GM12878 (cell line): ENCODE results near the gene ZNF467. TPM values are rescaled to one million over a fixed set of nuclear protein-coding genes. Genes with fewer than 3 reads are reported as not detected.

Experiments
- ATAC-seq: fragments of 200-7000 bp; cut with Tn5 transposase; 3 replicates; pipeline ENCODE4 v1.9.1; 2020; ENCODE audit warnings: mild to moderate bottlenecking, moderate library complexity
- BruUV-seq: library from RNA; stranded (reverse); fragments of 400-500 nt; replicated peaks from 2 replicates; lab custom pipeline; 2021; lab: Mats Ljungman, UMichigan
- CTCF ChIA-PET: fragments of 300-600 bp; sonication (Branson Sonifier 250); formaldehyde crosslinking; extraction: SDS; loops from one replicate; lab custom pipeline; 2021; ENCODE audit warnings: inconsistent platforms; lab: Yijun Ruan, JAX
- POLR2A ChIA-PET: fragments of 350-600 bp; formaldehyde crosslinking; extraction: SDS; loops from one replicate; lab custom pipeline; 2021; ENCODE audit warnings: inconsistent platforms; lab: Charles Lee
- RAD21 ChIA-PET: fragments of 300-600 bp; sonication (Branson Sonifier 250); formaldehyde crosslinking; loops from one replicate; lab custom pipeline; 2023; ENCODE audit warnings: antibody characterized with exemption; ENCODE audit not compliant: unreplicated experiment; lab: Charles Lee
- SMC1A ChIA-PET: fragments of 300-600 bp; sonication (Branson Sonifier 250); formaldehyde crosslinking; loops from one replicate; lab custom pipeline; 2023; ENCODE audit not compliant: unreplicated experiment, uncharacterized antibody; lab: Charles Lee
- DNase-seq: peaks from one replicate; pipeline ENCODE4 v3.0.0-alpha.2; 2011; ENCODE audit warnings: low read depth, low spot score
- FAIRE-seq: peaks from 3 replicates; lab custom pipeline; 2011; peaks lifted over from hg19 to GRCh38; lab: Jason Lieb, UNC
- H2AFZ ChIP-seq: 2 replicates; pipeline ENCODE4 v1.6.0; 2011; ENCODE audit warnings: low read depth, low read length, control low read depth; ENCODE audit not compliant: control insufficient read depth
- H3K27ac ChIP-seq: 2 replicates; pipeline ENCODE4 v1.5.1; 2011; ENCODE audit warnings: control low read depth; ENCODE audit not compliant: control insufficient read depth, insufficient read depth
- H3K27me3 ChIP-seq, 2 experiments: replicated peaks in 1 of 2; 2 replicates each; pipeline versions ENCODE4 v1.6.0 to v1.6.1; 2011; ENCODE audit warnings: low read length in 1 of 2; ENCODE audit not compliant: control insufficient read depth in 2 of 2, insufficient read depth in 2 of 2
- H3K36me3 ChIP-seq, 2 experiments: 2 replicates each; pipeline ENCODE4 v1.5.1; 2011; ENCODE audit warnings: low read length in 1 of 2; ENCODE audit not compliant: control insufficient read depth in 2 of 2, insufficient read depth in 2 of 2
- H3K4me1 ChIP-seq: 2 replicates; pipeline ENCODE4 v1.6.1; 2011; ENCODE audit warnings: mild to moderate bottlenecking, low read length, moderate library complexity, mixed read lengths; ENCODE audit not compliant: control insufficient read depth, insufficient read depth
- H3K4me2 ChIP-seq: 2 replicates; pipeline ENCODE4 v1.6.0; 2011; ENCODE audit warnings: control low read depth; ENCODE audit not compliant: control insufficient read depth, insufficient read depth
- H3K4me3 ChIP-seq: fragments of 200-600 bp; sonication (generic); 2 replicates; pipeline ENCODE4 v1.5.1; 2016
- H3K79me2 ChIP-seq: 2 replicates; pipeline ENCODE4 v1.6.0; 2011; ENCODE audit warnings: low read length; ENCODE audit not compliant: control insufficient read depth, insufficient read depth
- H3K9ac ChIP-seq: 2 replicates; pipeline ENCODE4 v1.8.0; 2011; ENCODE audit warnings: low read length, control low read depth, mixed read lengths; ENCODE audit not compliant: control insufficient read depth, insufficient read depth
- H3K9me3 ChIP-seq: replicated peaks from 3 replicates; pipeline ENCODE4 v1.5.1; 2011; ENCODE audit warnings: mild to moderate bottlenecking, low read length; ENCODE audit not compliant: control insufficient read depth, insufficient read depth
- H4K20me1 ChIP-seq: 2 replicates; pipeline ENCODE4 v1.6.0; 2011; ENCODE audit not compliant: control insufficient read depth, insufficient read depth
- BMI1 ChIP-seq: fragments of 450-650 bp; IDR thresholded peaks from 2 replicates; pipeline ENCODE4 v1.6.1; 2016; ENCODE audit warnings: mild to moderate bottlenecking, moderate library complexity, borderline replicate concordance
- CREM ChIP-seq: IDR thresholded peaks from 2 replicates; pipeline ENCODE4 v1.6.1; 2014; ENCODE audit warnings: antibody characterized with exemption, low read depth
- E4F1 ChIP-seq: fragments of 450-650 bp; IDR thresholded peaks from 2 replicates; pipeline ENCODE4 v1.6.1; 2018; ENCODE audit warnings: borderline replicate concordance, mild to moderate bottlenecking; ENCODE audit not compliant: partially characterized antibody
- EP300 ChIP-seq, 2 experiments: fragments of 150-350 bp in 1 of 2; IDR thresholded peaks; 2 replicates each; pipeline ENCODE4 v1.6.1; 2011 to 2012; ENCODE audit warnings: low read depth in 2 of 2, low read length in 2 of 2, borderline replicate concordance in 1 of 2, improper control_type of control experiment in 1 of 2, inconsistent platforms in 1 of 2; ENCODE audit not compliant: control insufficient read depth in 1 of 2
- GABPA ChIP-seq: IDR thresholded peaks from 2 replicates; pipeline ENCODE4 v1.6.1; 2014; ENCODE audit warnings: antibody characterized with exemption, low read depth, mild to moderate bottlenecking, inconsistent platforms
- GATAD2B ChIP-seq: fragments of 450-650 bp; conservative IDR thresholded peaks from 2 replicates; pipeline ENCODE4 v1.6.1; 2017; ENCODE audit warnings: low read depth, mild to moderate bottlenecking, moderate library complexity
- NR2C2 ChIP-seq: IDR thresholded peaks from 2 replicates; pipeline ENCODE4 v1.6.1; 2011; ENCODE audit warnings: borderline replicate concordance, low read depth; ENCODE audit not compliant: control insufficient read depth, insufficient read length
- PAX5 ChIP-seq: IDR thresholded peaks from 2 replicates; pipeline ENCODE4 v1.6.1; 2011; ENCODE audit warnings: low read depth, low read length, borderline replicate concordance
- PAX8 ChIP-seq: fragments of 450-650 bp; IDR thresholded peaks from 2 replicates; pipeline ENCODE4 v1.6.1; 2017; ENCODE audit warnings: mild to moderate bottlenecking, moderate library complexity
- PML ChIP-seq: IDR thresholded peaks from 2 replicates; pipeline ENCODE4 v1.6.1; 2012; ENCODE audit warnings: low read length, inconsistent platforms
- POLR2AphosphoS5 ChIP-seq: IDR thresholded peaks from 2 replicates; pipeline ENCODE4 v1.6.1; 2011; ENCODE audit warnings: mild to moderate bottlenecking, low read length, inconsistent platforms
- SMARCA5 ChIP-seq: fragments of 450-650 bp; IDR thresholded peaks from 2 replicates; pipeline ENCODE4 v1.6.1; 2017; ENCODE audit warnings: mild to moderate bottlenecking
- SPI1 ChIP-seq: IDR thresholded peaks from 2 replicates; pipeline ENCODE4 v1.6.1; 2011; ENCODE audit warnings: low read depth, mild to moderate bottlenecking, low read length, moderate library complexity, borderline replicate concordance; ENCODE audit not compliant: insufficient read depth
- SREBF2 ChIP-seq: IDR thresholded peaks from 2 replicates; pipeline ENCODE4 v1.6.1; 2012; ENCODE audit warnings: mild to moderate bottlenecking, low read length
- SRF ChIP-seq, 2 experiments: IDR thresholded peaks; 2 replicates each; pipeline ENCODE4 v1.6.1; 2011; ENCODE audit warnings: low read depth in 2 of 2, low read length in 2 of 2, mild to moderate bottlenecking in 1 of 2, moderate library complexity in 1 of 2
- ZNF592 ChIP-seq: fragments of 450-650 bp; IDR thresholded peaks from 2 replicates; pipeline ENCODE4 v1.6.1; 2017; ENCODE audit warnings: mild to moderate bottlenecking, moderate library complexity
- WGBS: methylation state at CpG from one replicate; pipeline ENCODE4 v1.1.6; 2016; ENCODE audit warnings: low lambda C conversion rate; ENCODE audit not compliant: insufficient replicate concordance, insufficient coverage; ENCODE audit errors: missing lambda C conversion rate; 5-methylcytosine and 5-hydroxymethylcytosine counted together
- in situ Hi-C: fragments of 300-500 bp; cut with MboI; formaldehyde crosslinking; loops from 9 replicates; pipeline ENCODE4 v1.14.3; 2018; ENCODE audit warnings: mixed read lengths
- intact Hi-C: fragments of 100-400 bp; cut with micrococcal nuclease; formaldehyde crosslinking; loops from one replicate; pipeline ENCODE4 v1.14.2; 2022; ENCODE audit not compliant: unreplicated experiment
- polyA plus RNA-seq, 11 experiments: library from polyadenylated mRNA; depleted of rRNA in 4 of 11; unstranded in 6 of 11; stranded (reverse) in 5 of 11; fragments of >200 nt; fragmentation: Nextera tagmentation in 4 of 11; fragmentation: Illumina TruSeq in 1 of 11; extraction: Ambion mirVana in 4 of 11; extraction: Trizol in 1 of 11; gene quantifications; 1 replicate in 1 of 11; 2 replicates in 10 of 11; pipeline versions ENCODE4 v1.2.1 to v1.2.3, GENCODE V29; 2011 to 2016; ENCODE audit warnings: inconsistent platforms in 2 of 11, missing spikeins in 2 of 11, low read depth in 1 of 11
- total RNA-seq, 4 experiments: library from RNA; depleted of rRNA in 3 of 4; stranded (reverse); fragments of >200 nt in 3 of 4; fragmentation: Illumina TruSeq in 1 of 4; extraction: Trizol in 1 of 4; gene quantifications; 2 replicates each; pipeline versions ENCODE4 v1.2.1 to v1.2.3, GENCODE V29; 2013 to 2021

The ZNF467 gene
- total and polyA plus RNA-seq, 10 of the 15 experiments (the other 5 are each of a cell fraction or from before 2014, with no cell fraction given) = not detected

GRCh38 chr7:149723795-149724495 lies 49.4 kb downstream of the ZNF467 start:
- no TSS peak for BruUV-seq
- Histone ChIP-seq H3K36me3 (peaks cover 0 to 13% of the 10 kb centered on the region in 2 experiments; a peak in 3 of 4 replicates), H3K4me3 (no peak overlapping the region)
- FAIRE-seq = no peak
- TF ChIP-seq SREBF2 = no peak
- TF ChIP-seq SPI1 = no peak
- no peak for TF ChIP-seq ZNF592
- no peak for TF ChIP-seq BMI1
- TF ChIP-seq GABPA = no peak
- TF ChIP-seq SRF (IDR thresholded peaks at IDR 0.05; ENCODE audit: low read depth in 2 of 2, low read length in 2 of 2) = no peak
- no peak for TF ChIP-seq NR2C2
- no peak for TF ChIP-seq SMARCA5
- no peak for TF ChIP-seq PML
- no peak for TF ChIP-seq CREM
- no peak for TF ChIP-seq EP300 (IDR thresholded peaks at IDR 0.05; ENCODE audit: borderline replicate concordance in 1 of 2, control insufficient read depth in 1 of 2, low read depth in 2 of 2, low read length in 2 of 2)
- TF ChIP-seq POLR2AphosphoS5 = no peak
- TF ChIP-seq PAX8 = no peak
- no peak for TF ChIP-seq E4F1
- no peak for TF ChIP-seq PAX5
- no peak for TF ChIP-seq GATAD2B
- TF ChIP-seq, all 136 proteins: peak for 0
- SMC1A ChIA-PET = interaction anchor here (0.9 to 1.5 kb wide), 2 partner anchors 16 to 18 kb away, joined by 3 to 5 read pairs; no protein-coding TSS in a partner anchor
- Histone ChIP-seq H3K4me1 (peaks cover 5% of the 10 kb centered on the region), H3K9me3 (no peaks in the 10 kb centered on the region), H2AFZ (no peak overlapping the region), H3K9ac (no peak overlapping the region), H3K27me3 (no peaks in the 10 kb centered on the region), H3K4me2 (no peak overlapping the region), H4K20me1 (no peaks in the 10 kb centered on the region), H3K79me2 (no peaks in the 10 kb centered on the region), H3K27ac (no peak overlapping the region)
- in situ Hi-C loops = no loop called here
- intact Hi-C loops = no loop called here
- CTCF ChIA-PET = interaction anchor here (2.4 kb wide), 1 partner anchor 18 kb away, joined by 8 read pairs; no protein-coding TSS in a partner anchor
- DNase-seq (no peak), ATAC-seq (no peak)
- 96% methylated on average over 15 of the region's 15 CpGs for WGBS
- RAD21 ChIA-PET = no interaction called here
- POLR2A ChIA-PET = no interaction called here
